Non-pigmented ciliary epithelial cell (primary cell): ENCODE data around the gene CLIP1.
A peak's percentile ranks its signal among the peaks of the same experiment; 100 is the strongest.

Source experiments
- DNase-seq: peaks from one replicate; pipeline ENCODE4 v3.0.0-alpha.2; 2010; ENCODE audit warnings: low read depth

Gene CLIP1

DNA sequence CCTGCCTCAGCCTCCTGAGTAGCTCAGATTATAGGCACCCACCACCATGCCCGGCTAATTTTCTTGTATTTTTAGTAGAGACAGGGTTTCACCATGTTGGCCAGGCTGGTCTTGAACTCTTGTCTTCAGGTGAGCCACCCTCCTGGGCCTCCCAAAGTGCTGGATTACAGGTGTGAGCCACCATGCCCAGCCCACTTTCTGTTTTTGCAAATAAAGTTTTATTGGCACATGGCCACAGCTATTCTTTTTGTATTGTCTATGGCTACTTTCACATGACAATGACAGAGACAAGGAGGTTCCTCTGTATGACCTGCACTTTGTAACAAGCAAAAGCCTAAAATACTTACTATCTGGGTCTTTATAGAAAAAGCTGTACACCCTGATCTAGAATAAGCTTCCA lies 176.9 kb downstream of the CLIP1 start:
- DNase-seq: no peak

DNA sequence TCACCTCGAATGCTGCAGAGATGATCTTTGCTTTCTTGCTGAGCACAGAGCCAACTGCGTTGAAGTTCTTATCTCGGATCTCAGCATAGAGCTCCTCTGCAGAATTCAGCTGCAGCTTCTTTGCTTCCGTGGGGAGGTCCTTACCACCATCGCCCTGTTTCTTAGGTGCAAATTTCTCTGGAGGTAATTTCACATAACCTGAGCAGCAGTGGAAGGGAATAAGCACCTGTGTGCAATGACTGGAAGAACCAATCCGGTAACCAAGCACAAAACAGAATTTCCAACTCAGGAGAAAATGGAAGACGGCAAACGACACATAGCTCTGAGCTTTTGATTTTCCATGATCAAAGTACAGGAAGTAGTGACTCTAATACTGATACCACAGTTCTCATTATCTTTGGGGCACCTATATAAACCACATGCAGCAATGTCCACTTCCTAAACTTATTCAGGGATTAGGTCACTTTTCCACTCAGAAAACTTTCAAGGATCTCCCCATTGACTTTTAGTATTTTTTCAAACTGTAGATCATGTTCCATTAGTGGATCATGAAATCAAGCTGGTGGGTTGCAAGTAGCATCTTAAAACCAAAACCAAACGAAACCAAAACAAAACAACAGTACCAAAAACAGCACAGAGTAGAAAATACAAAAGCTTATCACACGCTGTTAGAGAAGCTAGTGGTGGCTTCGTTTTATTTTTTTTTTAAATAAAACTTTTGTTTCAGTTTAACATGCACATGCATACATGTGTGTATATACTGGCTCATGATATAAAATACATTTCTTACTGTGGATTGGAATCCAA lies 177.7 kb downstream of the CLIP1 start:
- no peak for DNase-seq

DNA sequence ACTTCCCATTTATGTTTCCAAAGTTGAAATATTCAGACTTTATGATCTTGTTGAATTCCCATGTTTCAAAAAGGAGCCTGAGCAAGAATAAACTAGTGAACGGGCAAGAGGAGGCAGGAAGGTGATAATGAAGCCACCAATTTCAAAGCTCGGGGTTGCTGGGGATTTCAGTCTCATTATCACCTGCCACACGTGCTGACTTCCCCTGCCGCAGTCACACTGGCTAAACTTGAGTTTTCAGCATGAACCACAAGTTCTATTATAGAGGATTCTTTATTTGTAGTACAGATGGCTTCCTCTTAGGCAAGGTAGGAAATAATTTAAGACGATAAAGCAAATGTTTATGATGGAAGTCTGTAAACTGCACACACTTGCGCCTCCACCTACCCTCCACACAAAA lies 178.5 kb downstream of the CLIP1 start:
- no peak for DNase-seq

DNA sequence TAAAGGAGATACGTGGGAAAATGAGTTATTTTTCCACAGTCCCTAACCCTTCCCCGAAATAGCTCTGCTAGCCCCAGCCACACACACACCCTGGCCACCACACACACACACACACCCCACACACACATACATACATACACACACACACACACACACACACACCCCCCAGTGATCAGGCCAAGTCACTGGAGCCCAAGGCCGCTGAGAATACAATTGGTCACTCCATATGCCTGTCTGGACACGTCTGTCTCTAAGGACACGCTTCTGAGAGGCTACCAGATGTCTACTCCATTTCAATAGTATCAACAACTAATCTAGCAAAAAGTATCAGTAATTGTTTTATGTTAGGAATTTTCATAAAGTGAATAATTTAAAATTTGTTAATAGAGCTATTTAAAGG lies 183.6 kb downstream of the CLIP1 start:
- no peak for DNase-seq

DNA sequence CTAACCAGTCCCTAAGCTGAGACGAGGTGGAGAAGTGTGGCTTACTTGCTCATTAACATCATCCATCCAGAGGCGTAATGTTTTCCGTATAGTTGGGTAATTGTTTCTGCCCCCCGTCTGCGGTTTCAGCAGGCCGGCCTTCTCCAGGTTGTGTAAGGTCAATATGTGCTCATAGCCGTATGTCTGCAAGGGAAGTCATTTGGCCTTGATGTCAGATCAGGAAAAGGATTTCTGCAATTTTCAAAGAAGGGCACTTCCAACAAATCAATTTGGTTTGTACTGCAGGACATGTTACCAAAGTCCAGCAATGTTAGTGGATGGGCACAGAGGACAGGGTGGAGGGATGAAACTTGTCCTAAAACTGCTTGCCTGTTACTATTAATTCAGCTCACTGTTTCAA lies 186.7 kb downstream of the CLIP1 start:
- no peak for DNase-seq

DNA sequence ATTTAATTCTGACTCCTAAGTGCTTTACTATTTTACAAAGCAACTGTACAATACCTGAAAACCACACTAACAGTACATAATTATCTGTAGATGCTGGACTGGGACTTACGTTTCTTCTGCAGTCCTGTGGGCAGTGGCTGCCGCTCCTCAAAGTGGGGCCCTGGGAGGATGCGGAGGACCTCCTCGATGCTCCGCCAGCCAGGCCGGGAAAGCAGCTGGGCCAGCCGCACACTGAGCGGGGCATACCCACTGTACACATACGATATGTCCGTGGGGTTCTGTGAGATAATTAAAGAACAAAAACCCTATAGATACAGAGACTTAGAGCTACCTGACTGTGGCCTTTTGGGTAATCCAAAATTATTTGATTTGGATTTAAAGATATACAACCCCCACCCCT lies 189.8 kb downstream of the CLIP1 start:
- no peak for DNase-seq

DNA sequence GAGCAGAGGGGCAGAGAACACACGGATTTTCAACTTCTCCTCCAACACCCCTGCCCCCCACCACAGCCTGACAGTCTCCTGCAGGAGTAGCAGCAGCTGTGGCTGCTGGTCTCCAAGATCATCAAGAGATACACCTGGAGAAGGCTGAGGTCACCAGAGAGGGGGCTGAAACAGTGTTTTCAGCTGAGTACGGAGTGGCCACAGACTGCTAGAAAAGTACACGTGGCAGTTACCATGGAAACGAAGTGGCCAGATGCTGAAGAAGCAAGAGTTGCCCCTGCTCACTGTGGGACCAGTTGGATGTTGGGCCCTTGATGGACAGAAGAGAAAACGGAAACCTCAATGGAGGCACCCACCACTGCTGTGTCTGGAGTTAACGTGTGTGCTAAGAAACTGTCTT lies 191.7 kb downstream of the CLIP1 start:
- no peak for DNase-seq

DNA sequence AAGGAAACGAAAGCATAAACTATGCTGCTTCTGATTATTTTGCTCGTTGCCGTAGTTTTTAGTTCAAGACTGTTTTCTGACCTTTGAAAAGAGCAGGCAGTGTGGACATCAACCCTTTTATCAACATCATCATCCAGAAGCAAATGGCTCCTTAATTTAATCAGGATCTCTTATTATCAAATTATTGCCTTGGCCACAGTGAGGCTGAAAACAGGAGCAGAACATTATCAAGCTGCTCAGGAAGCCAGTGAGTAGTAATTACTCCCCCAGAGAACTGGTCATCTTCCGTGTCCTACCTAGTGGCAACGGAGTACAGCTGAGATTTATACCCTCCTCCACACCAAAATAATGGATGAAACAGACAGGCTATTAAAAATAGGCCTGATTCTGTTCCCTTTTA lies 194.4 kb downstream of the CLIP1 start:
- DNase-seq: no peak

DNA sequence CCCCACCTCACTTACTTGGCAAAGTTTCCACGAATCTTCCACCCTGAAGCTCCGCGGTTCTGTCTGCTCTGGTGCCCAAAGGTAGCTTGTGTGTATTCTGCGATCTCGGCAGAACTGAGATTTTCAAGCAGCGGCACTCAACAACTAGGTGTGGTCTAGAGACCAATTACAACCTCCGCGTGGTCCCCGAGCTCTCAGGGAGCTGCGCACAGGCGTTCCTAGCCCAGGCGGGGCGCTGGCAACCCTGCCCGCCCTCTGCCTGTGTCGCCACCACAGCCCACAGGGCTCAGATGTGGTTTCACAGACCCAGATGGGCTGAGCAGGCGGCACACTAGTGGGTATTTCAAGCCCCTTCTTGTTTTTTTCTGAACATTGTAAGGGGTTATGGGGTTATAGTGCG lies 195.1 kb downstream of the CLIP1 start:
- no peak for DNase-seq

DNA sequence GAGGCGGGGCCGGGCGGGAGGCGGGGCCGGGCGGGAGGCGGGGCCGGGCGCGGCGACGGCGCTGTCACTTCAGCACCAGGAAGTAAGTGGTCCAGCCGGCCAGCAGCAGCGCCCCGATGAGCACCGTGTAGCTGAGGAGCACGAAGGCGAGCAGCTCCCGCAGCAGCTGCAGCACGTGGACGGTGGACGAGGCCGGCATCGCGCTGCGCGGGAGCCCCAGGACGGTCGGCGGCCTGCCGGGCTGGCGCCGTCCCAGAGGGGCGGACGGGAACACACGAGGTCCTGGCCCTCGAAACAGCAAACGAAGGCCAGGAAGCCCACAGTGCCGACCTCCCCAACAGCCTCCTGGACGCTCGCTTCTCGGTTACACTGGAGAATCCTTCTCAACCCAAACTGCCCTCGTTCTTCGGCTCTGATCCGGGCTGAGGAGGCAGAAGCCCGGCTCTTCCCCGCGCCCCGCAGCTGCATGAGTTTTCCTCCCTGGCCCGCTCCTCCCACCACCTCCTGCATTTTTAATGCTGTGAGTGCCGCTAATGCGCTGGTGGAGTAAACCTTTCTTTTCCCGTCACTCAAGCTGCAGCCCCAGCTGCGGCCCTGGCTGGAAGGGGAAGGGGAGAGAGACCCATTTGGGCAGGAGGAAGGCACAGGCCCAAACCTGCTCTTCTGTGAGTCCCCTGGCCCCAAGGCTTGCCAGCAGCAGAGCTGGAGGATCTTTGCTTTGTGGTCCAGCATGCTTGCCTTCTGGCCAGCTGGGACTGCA lies 195.9 kb downstream of the CLIP1 start:
- no peak for DNase-seq

DNA sequence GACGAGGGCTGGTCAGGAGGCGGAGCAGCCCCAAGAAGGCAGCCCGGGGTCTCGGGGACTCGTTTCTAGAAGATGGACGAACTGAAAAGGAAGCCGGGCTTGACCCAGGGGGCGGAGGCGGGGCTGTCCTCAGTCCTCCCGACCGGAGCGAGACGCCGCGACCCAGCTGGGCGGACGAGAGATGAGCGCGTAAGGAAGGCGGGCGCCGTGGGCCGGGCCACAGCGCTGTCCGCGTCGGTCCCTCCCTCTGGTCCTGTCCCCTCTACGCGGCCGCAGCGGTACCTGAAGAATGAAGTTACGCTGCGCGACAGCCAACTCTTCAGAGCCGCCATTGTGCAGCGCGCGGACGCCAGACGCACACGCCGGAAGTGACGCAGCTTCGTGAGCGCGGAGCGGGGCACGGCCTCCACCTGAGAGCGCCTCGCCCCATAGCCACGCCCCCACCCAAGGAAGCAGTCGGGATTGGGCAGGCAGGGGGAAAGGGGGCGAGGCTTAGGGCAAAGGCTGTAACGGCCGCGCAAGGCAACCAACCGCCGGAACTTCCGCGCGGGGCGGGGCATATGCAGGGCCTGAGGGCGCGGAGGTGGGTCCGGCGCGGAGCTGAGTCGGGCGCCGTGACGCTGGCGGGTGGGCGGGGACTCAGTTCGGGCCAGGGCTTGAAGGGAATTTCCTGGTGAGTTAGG lies 196.6 kb downstream of the CLIP1 start, which contains the start of gene DIABLO:
TSS of gene DIABLO (minus strand) at position 370 of the 683 bp plus-strand sequence. CDS start at position 332, 38 bp downstream.
- peak; percentile 94 for DNase-seq
